Activated CD8-positive, alpha-beta T cell treated with anti-CD3 and anti-CD28 coated beads for 36 hours (primary cell): ENCODE measurements around the gene WSCD2. TPM values are rescaled to one million over a fixed set of nuclear protein-coding genes. Genes with fewer than 3 reads are reported as not detected.

Source experiments
- ATAC-seq: fragments of 200-7000 bp; cut with Tn5 transposase; one replicate; pipeline ENCODE4 v1.10.0; 2021; ENCODE audit warnings: mild to moderate bottlenecking, moderate library complexity
- CTCF ChIA-PET: fragments of 350-600 bp; sonication (Branson Sonifier 250); formaldehyde crosslinking; loops from one replicate; lab custom pipeline; 2021; ENCODE audit warnings: antibody characterized with exemption; lab: Charles Lee
- POLR2A ChIA-PET: fragments of 350-600 bp; sonication (Branson Sonifier 250); formaldehyde crosslinking; loops from one replicate; lab custom pipeline; 2021; ENCODE audit warnings: antibody characterized with exemption; lab: Charles Lee
- DNase-seq: peaks from one replicate; pipeline ENCODE4 v3.0.0-alpha.2; 2020
- H3K27ac Mint-ChIP-seq: one replicate; pipeline ENCODE4 v1.8.0; 2021; ENCODE audit warnings: mild to moderate bottlenecking, mixed read lengths
- H3K27me3 Mint-ChIP-seq: one replicate; pipeline ENCODE4 v1.8.0; 2021; ENCODE audit warnings: mixed read lengths
- H3K36me3 Mint-ChIP-seq: one replicate; pipeline ENCODE4 v1.8.0; 2021; ENCODE audit warnings: low read depth, mixed read lengths
- H3K4me1 Mint-ChIP-seq: one replicate; pipeline ENCODE4 v1.8.0; 2021; ENCODE audit warnings: low read depth, mixed read lengths
- H3K4me3 Mint-ChIP-seq: one replicate; pipeline ENCODE4 v1.8.0; 2021; ENCODE audit warnings: mild to moderate bottlenecking, moderate library complexity, mixed read lengths
- H3K9me3 Mint-ChIP-seq: one replicate; pipeline ENCODE4 v1.8.0; 2021; ENCODE audit warnings: mixed read lengths
- CTCF ChIP-seq: fragments of 200-600 bp; IDR thresholded peaks from one replicate; pipeline ENCODE4 v1.8.0; 2022; ENCODE audit warnings: antibody characterized with exemption, mild to moderate bottlenecking
- intact Hi-C: fragments of 100-400 bp; cut with micrococcal nuclease; formaldehyde crosslinking; loops from one replicate; pipeline ENCODE4 v1.10.0; 2022
- total RNA-seq, 2 experiments: library from RNA; stranded (reverse); gene quantifications; one replicate each; pipeline ENCODE4 v1.2.3, GENCODE V29; 2021

Gene WSCD2
- total RNA-seq, 2 experiments from 2014 or later, result not detected

GRCh38 chr12:108120863-108121165 is 8.3 kb upstream of the WSCD2 start:
- ChIA-PET POLR2A (no interaction called here), CTCF (no interaction called here)
- Mint-ChIP-seq H3K9me3 (no peaks in the 10 kb centered on the region), H3K4me3 (no peak overlapping the region), H3K27ac (no peak overlapping the region), H3K27me3 (peaks cover 24% of the 10 kb centered on the region), H3K36me3 (no peaks in the 10 kb centered on the region), H3K4me1 (peaks cover 3% of the 10 kb centered on the region)
- DNase-seq (no peak), ATAC-seq (no peak)
- intact Hi-C loops, result no loop called here
- TF ChIP-seq CTCF, result no peak

DNA sequence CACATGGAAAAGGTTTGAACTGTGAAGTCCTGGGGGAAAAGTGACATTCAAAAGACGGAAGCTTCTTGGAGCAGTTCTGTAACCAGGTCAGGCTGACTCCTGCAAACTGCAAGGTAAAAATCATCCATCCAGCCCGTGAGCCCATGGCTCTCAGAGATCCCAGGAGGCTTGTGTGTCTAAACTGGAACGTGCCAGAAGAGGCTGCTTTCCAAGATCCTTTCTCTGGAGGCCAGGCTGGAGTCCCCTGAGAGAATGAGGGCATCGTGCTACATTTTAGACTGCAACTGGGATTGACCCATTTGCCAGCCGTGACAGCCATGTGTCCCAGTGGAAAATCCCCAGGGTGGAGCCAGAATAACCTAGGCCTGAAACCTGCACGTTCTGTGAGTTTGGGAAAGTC is 7.8 kb upstream of the WSCD2 start:
- Mint-ChIP-seq H3K4me1 (peaks cover 3% of the 10 kb centered on the region), H3K27me3 (peaks cover 23% of the 10 kb centered on the region), H3K36me3 (no peaks in the 10 kb centered on the region), H3K9me3 (no peaks in the 10 kb centered on the region), H3K27ac (no peak overlapping the region), H3K4me3 (no peak overlapping the region)
- no peak for TF ChIP-seq CTCF
- CTCF ChIA-PET, result no interaction called here
- no peak for DNase-seq
- ATAC-seq, result no peak
- POLR2A ChIA-PET, result no interaction called here
- intact Hi-C loops, result no loop called here

- H3K27ac Mint-ChIP-seq, result no peak overlapping the region
- DNase-seq (no peak), ATAC-seq (no peak)
- H3K27me3 Mint-ChIP-seq, result peaks cover 27% of the 10 kb centered on the region
- no peaks in the 10 kb centered on the region for H3K9me3 Mint-ChIP-seq
- intact Hi-C loops, result no loop called here
- CTCF ChIA-PET, result no interaction called here
- H3K4me1 Mint-ChIP-seq, result peaks cover 3% of the 10 kb centered on the region
- no peaks in the 10 kb centered on the region for H3K36me3 Mint-ChIP-seq
- H3K4me3 Mint-ChIP-seq, result no peak overlapping the region
- TF ChIP-seq CTCF, result no peak
- POLR2A ChIA-PET, result no interaction called here
Measured at GRCh38 chr12:108121728-108122471, 7.2 kb upstream of the WSCD2 start.

- POLR2A ChIA-PET, result no interaction called here
- no peaks in the 10 kb centered on the region for H3K9me3 Mint-ChIP-seq
- ATAC-seq (no peak), DNase-seq (no peak)
- peaks cover 32% of the 10 kb centered on the region for H3K27me3 Mint-ChIP-seq
- H3K36me3 Mint-ChIP-seq, result no peaks in the 10 kb centered on the region
- intact Hi-C loops, result no loop called here
- H3K4me3 Mint-ChIP-seq, result no peak overlapping the region
- no peak overlapping the region for H3K27ac Mint-ChIP-seq
- TF ChIP-seq CTCF, result no peak
- CTCF ChIA-PET, result no interaction called here
- peaks cover 6% of the 10 kb centered on the region for H3K4me1 Mint-ChIP-seq
Measured at GRCh38 chr12:108122644-108123043, 6.4 kb upstream of the WSCD2 start.

DNA sequence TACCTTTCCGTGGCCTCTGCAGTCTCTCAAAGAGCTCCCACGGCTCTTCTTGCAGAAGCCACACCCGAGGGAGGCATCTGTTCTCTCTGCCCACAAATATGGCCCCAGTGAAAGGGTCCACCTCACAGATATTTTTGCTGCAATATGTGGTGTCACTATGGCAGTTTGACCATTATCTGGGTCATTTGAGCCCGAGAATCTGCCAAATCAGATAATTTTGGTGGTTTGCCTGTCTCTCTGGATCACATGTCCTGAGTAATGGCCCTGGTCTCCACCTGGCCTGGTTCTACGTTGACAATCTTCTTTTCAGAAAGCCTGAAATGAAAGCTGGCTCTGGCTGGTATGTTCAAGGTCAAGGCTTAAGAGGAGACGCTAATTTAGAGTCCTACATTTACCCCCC is 5.7 kb upstream of the WSCD2 start:
- ATAC-seq, result no peak

More for the DNA sequence above, 5.7 kb upstream of the WSCD2 start:
- no peaks in the 10 kb centered on the region for H3K36me3 Mint-ChIP-seq
- no peak for DNase-seq
- TF ChIP-seq CTCF, result no peak
- H3K27me3 Mint-ChIP-seq, result peaks cover 36% of the 10 kb centered on the region
- POLR2A ChIA-PET, result no interaction called here
- H3K4me1 Mint-ChIP-seq, result peaks cover 6% of the 10 kb centered on the region
- H3K27ac Mint-ChIP-seq, result no peak overlapping the region
- no peak overlapping the region for H3K4me3 Mint-ChIP-seq
- CTCF ChIA-PET, result no interaction called here
- no peaks in the 10 kb centered on the region for H3K9me3 Mint-ChIP-seq
- intact Hi-C loops, result no loop called here
